Measurements from ENCODE around the gene RTL1.

Gene RTL1
- total RNA-seq, result 0 reads per million in 2 donors

DNA sequence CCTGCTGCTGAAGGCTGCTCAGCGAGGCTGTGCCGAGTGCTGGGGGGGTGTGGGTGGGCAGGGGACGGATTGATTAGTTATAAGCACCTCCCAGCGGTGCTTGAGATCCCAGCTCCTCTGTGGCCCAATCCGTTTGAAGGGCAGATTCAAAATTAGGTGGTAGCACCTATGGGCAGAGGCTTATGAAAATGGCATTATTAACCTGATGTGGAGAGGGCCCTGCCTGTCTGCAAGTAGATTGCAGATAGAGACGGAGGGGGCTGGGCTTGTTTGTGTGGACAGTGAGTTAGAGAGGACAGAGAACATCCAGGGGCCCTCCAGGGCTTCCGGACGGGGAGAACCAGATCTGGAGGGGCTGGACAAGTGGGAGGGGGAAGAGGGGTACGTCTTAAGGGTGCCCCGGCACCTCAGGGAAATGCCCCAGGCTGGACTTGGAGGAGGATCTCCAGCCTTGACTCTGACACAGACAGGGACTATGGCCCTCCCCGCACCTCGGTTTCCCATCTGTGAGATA is at the start of gene RTL1:
Gene RTL1, minus strand, starts transcription at position 51 of the 514 bp plus-strand sequence. CDS start 18,934 bp downstream, outside the sequence.
- no peak for DNase-seq

DNA sequence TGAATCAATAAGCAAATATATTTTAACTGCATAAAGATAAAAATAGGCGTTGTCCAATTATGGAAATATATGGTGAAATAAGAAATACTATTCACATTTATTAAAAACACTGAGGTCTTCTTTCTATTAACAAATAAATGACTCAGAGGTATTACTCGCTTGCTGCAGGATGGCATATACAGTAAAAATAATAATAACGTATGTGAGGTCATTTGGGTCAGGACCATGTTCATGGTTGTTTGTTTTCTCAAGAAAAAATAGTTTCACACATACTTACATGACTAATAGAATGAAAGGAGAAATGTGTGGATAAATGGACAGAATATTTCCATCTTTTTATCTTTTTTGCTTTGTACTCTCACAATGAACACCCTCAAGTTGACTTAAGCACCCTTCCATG is 46.5 kb upstream of the RTL1 start:
- DNase-seq, result no peak

DNA sequence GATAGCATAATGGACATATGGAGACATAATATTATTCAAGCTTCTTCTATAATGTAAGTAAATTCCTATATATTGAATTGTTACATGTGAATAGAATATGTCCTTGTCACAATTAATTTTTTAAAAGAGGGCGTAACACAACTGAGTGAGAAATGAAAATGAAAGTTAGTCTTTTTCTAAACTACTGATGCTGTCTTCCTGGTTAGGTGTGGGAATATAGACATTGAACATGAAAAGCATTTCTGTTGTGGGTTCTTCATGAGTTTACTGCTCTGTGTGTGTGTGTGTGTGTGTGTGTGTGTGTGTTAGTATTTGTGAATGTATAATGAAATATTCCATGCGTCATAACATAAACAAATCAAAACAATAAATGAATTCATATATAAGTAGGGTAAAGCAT is 40.5 kb upstream of the RTL1 start:
- no peak for DNase-seq

DNA sequence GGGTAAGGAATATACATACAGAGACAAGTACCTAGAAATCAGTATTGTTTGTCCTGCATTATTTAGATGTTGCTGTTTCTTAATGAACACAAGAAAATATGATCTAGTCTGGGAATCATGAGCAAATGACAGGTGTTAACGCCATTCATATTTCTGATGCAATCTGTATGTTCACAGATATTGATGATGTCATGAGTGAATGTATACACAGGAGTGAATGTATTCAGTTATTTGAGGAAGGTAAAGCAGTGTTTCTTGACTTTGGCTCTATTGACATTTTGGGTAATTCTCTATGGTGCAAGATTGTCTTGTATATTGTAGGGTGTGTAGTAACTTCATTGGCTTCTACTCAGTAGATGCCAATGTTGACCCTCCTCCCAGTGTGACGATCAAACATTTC is 26.7 kb upstream of the RTL1 start:
- no peak for DNase-seq

DNA sequence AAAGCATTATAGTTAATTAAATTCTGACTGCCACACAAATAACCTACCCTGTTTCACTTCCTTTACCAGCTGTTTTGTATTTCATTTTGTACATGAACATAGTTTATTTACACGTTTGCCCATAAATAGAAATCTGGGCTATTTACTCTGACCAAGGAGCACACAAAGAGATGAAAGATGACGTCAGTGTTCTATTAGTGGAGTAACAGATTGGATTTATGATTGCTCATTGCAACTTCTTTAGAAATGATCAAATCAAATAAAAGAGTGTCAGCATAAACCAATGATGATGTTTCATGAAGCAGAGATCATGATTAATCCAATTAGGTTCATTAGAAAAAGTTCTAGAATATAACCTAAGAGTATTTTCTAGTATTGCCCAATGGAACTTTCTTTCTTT is 12.0 kb upstream of the RTL1 start:
- no peak for DNase-seq

DNA sequence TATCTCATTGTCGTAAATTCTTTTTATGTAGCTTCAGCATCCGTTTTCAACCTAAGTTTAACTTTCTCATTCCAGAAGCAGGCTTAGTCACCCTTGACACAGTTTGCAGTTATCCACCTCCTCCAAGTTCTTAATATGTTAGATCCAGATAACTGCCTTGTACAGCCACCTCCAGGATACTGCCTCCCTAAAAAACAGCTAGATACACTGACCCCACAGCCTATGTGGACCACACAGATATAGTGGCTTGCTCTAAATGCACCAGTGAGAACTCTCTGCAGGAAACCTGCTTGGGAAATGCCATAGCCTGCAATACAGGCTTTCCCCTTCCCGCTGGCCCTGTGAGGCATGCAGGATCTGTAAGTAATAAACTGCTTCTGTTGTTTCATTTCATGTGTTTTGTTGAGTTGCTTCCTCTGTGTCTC is 11.1 kb upstream of the RTL1 start:
- DNase-seq, result no peak

DNA sequence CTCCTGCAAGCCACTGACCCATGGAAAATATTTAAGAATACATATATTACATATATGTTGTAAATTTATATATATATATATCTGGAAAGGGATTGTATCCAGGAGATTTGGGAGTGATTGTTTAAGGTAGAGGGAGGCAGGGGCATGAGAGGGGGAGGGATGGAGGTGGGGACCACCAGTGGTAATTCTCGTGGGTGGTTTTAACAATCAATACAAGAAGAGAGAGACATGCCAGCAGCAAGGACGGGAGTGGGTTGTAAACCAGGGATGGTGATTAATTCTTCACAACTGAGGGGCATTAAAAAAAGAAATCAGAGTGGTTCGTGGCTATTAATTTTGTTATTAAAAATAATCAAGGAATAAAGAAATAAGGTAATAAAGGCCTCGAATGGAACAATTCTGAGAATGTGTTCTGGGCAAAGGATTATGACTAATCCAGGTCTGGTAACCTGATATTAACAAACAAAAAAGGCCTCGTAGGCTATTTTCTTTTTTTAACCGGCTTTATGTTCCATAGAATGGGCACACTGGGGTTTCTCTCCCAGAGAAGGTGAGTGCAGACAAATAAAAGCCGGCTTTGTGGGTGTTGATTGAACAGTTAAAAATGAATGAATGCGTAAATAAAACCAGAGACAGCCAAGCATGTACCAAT is 8.3 kb upstream of the RTL1 start:
- no peak for DNase-seq

DNA sequence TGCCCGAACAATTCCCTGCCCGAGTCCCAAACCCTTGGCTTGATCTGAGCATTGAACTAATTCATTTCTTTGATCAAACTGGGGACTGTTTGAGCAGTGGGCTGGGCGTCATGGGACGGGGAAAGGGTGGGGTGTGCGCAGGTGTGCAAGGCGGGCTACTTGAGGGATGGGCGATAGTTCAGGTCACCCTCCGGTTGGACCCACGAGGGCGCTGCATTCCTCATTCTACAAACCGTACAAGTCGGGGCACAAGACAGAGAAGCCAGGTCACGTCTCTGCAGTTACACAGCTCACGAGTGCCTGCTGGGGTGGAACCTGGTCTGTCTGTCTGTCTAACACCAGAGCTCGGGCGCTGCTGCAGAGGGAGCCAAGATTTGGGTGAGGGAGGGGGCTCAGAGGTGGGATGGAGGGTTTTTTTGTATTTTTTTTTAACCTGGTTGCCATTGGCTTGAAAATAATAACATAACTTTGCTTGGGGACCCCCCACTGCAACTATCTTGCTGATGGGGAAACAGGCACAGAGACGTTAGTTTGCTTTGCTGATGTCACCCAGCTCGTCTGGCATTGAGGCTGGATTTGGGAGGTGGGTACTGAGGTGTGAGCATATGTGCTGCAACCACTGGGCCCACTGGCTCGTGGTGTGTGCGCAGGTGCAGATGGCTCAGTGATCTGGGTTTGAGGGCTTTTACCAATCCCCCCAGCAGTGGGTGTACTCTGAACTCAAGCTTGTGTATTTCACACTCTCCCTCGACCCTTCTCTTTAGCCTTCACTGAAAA is 7.6 kb upstream of the RTL1 start:
- DNase-seq, result no peak

DNA sequence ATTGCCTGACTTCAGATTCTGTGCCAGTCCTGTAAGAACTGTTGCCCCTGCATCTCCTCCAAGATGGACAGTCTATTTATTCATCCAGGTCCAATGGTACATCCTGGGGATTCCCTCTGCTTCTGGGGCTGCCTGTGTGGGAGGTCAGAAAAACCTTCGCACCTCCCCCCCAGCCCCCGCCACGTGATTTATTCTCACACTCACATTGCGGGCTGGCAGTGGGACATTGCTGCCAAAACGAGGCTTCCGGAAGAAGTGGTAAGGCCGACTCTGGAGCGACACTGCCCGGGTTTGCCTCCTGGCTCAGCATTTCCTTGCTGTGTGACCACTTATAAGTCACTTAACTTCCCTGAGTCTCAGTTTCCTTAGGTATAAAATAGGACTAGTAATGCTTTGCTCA is 5.9 kb upstream of the RTL1 start:
- DNase-seq, result no peak

DNA sequence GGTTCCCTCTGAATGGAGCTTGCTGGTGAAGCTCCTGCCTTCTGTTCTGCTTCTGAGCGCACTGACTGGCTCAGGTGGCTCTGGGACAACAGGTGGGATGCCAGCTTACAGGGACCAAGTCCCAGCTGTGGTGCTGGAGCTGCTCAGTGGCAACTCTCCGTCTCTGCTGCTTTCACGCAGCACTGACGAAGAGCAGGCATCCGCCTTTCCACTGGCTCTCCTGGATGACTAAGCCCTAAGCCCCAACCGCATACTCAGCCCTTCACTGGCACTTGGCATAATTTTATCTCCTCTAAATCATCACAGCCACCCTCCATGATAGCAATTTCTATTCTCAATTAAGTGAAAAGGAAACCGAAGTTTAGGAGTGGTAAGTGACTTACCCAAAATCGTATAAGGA is 3.7 kb upstream of the RTL1 start:
- DNase-seq, result no peak

DNA sequence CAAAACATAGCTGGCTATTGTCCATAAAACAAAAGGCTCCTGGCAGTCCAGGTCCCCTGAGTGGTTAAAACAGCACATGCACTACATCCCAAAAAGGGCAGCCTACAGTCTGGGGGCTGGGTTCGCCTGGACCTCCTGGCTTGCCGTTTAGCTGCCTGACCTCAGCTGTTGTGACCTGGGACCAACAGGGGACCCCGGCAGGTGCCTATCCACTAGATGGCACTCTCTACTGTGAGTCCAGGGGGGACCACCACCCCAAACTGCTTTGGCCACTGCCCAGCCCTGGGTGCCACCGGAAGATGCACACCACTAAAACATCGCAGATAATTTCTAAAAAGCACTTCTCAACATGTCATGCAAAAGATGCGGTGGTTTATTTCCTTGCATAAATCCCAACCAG is 2.9 kb upstream of the RTL1 start:
- no peak for DNase-seq

DNA sequence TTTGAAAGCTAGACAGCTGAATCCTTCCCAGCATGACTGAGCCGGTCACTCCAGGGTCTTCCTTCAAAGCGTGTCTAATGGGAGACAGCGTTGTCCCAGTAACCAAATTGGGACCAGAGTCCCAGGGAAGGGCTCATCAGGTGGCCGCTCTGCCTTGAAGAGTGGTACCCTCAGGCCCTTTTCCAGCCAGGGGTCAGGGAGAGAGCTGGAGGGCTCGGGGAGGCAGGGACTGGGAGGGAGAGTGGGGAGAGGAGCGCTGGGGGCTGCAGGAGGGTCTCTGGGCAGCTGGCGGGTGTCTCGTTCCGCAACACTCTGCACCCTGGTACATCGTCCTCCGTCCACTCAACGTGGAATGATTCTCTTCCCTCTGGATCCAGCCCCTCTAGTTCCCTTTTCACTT is 1.6 kb upstream of the RTL1 start:
- DNase-seq, result no peak

DNA sequence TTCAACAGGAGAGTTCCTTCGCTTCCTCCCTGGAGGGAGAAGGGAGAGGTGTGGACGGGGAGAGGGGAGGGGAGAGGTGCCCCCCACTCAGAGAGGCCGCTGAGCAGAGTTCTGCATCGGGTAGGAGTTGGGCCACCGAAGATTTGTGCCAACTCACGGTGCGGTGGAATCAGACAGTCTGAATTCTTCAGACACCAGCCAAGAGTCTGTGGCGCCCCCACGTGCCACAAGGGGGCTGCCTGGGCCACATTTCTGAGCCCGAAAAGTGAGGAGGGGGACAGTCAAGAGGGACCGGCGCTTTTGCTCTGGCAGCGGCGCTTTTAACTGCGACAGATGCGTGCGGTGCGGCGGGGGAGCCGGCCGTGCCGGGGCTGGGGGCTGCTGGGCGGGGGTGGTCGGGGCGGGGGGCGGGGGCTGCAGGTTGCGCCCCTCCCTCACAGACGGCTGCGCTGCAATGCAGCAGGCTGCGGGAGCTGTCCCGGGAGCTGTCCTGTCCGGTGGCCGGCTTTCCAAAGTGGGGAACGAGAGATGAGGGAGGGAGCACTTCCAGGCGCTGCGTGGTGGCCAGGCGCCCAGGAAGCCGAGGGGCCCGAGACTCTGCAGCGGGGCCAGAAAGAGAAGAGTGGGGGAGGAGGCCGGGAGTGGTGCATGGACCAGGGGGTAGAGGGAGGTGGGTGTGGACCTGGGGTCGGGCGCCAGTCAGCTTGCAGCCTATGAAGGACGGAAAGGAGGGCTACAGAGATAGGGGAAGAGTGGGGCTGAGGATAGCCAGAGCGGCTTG is 975 bp upstream of the RTL1 start:
- no peak for DNase-seq

DNA sequence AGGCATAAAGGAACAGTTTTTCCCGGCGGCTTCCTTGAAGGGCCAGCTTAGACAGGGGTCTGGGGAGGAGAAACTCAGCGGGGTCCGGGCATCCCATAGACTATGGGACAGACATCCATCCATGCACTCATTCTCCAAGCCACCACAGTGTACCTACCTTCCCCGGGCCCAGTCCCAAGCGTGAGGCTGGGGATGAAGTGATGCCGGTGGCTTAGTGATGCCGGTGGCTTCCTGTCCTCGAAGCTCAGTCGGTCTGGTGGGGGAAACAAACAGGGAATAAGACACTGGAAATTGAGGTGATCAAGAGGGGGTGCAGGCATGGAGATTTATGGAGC is 421 bp downstream of the RTL1 start:
- DNase-seq, result no peak

DNA sequence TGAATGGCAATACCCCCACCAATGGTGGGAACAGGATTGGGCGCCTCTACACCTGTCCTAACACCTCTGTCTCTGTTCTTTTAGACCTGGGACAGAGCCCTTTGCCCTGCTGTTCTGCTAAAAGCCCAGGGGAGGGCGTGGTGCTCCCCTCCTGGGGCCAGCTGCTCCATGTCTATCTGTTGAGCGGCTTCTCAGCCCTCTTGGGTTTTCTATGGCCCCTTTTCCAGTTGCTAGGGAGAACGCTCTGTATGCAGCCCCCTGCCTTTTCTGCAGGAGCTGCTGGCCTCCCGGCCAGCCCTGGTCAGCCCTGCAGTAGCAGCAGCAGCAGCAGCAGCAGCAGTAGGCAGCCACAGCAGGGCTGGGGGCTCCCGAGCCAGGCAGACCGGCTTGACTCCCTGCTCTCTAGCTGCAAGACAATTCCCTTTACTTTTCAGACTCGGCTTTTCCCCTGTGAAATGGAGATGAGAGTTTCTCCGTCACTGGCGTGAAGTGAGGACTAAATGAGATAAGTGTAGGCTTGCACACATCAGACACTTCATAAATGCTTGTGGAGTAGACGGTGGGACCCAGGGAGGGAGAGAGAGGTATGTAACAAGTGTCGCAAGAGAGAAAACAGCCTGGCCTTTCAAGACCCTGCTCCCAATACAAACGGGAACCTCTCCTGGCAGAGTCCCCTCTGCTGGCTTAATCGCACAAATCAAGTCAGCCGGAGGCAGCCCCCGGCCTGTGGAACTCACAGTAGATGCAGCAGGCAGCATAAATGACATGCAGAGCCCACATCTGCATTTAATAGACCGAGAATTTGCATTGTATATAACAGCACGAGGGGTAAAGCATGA is 1.0 kb downstream of the RTL1 start:
- DNase-seq, result no peak

DNA sequence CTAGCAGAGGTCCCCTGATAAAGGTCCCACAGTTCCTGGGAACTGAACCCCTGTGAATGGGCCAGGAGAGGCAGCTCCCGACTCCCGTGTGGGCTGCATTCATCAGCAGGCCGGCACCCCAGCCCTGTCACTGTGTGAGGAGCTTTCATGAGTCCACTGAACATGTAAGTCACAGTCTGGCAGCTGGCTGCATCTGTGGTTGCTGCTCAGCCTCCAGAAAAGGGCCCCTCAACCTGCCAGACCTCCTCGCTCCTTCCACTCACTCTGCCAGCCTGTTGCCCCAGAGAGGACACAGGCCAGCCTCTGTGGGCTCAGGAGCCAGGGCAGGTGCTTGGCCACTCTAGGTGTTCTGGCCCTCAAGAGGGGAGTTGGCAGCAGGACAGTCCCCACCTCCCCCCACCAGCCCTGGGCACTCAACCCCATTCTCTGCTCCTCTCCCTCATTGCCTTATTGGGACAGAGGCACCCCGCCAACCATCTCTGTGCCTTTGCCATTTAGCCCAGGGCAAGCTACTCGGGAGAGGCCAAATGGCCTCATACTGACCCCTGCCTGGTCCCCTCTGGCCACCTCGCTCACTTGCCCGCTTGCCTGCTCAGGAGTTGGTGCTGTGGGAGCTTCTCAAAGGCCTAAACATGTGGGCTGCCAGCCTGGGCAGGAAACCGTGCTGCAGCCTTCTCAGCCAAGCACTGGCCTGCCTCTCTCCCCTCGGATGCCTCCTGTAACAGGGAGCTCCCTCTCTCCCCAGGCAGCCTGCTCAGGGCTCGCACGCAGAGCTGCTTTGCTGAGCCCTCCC is 1.9 kb downstream of the RTL1 start:
- DNase-seq, result no peak

DNA sequence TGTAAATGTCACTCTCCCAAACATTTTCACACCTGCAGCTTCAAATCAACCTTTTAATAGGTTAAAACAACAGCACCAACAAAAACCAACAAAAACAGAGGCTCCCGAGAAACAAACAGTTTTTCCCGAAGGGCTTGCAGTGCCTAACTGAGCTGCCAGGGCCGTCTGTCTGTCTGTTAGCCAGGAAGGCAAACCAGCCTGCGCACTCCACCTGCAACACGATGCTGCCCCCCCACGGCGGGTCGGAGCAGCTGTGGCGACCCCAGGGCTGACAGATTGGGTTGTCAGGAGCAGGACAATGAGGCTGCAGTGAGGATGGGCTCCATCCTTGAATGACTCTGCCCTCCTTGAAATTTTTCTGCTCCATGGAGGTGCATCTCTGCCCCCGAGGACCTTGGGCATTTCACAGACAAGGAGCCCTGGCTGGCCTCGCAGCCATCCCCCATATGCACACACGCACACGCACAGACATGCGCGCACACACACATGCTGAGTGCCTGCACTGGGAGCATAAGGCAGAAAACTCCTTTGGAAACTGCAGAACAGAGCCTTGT is 2.6 kb downstream of the RTL1 start:
- no peak for DNase-seq

DNA sequence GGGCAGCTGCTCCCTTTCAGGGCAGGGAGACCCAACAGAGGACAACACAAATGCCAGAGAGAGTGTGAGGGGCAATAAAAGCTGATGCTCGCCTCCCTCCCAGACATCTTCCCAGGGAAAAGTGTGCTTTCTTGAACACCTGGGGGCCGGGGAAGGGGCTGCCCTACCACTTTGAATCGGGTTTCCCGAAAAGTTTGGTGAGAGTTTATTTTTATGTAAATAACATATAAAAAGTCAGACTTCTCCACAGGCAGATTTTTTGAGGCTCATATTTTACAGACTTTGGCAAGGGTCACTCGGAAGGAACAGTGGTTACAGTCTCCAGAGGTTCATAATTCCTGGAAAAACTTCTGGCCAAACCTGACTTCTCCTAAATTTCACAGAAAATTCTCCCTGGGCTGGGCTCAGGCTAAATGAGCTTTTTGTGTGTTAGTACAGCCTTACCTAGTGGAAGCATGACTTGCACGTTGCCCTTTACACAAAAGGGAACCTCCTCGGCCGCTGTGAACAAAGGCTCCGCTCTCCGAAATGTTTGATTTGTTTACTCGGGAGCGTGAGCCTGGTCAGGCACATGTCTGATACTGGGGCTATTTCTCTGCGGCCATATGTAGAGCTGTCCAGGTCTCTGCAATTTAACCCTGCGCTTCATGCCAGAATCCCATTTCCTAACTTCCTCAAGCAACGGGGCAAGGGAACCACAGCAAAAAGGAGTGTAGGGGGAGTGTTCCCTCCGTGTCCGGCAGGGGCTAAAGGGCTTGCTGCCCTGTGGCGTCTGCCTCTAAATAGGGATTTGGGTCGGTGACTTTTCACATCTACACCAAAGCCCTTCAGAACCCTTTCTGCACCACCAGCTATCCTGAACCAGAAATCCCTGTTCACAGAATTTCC is 3.4 kb downstream of the RTL1 start:
- DNase-seq, result no peak

DNA sequence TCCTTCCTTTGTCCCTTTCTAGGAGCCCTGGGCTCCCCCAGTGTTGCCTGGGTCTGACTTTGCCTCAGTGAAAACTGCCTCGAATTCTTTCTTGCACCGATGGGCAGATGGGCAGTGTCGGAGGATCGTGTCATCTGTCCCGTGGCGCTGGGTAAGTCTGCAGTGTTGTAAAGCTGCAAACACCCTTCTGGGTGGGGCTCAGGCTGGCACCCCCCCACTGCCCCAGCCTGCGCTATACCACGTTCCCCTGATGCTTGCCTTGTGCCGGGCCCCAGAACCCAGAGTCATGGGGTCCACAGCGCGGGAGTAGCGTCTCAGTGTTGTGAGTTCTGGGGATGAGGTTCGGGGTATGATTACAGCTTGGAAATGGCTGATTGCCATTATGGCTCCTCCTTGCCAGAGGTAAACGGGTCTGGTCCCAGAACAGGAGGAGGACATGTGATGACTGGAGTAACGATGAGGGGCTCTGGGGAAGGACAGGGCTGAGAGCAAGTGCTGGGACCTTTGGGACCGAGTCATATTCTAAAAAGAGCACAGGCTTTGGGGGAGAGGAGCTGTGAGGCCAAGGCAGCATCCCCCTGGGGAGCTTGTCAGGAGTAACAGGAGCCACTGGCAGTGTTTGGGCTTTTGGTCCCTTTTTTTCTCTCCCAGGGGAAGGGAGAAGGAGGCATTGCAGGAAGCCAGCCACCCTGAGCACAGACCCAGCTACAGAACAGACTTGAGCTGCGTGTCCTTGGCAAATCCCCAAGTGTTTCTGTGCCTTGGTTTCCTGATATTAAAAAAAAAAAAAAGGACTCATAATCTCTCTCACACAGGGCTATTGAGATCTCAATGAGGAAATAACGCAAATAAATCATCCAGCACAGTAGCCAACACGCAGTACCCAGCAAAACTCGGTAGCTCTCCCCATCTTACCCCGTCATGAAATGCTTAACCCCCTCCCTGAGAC is 4.3 kb downstream of the RTL1 start:
- DNase-seq, result no peak

Data from T-helper 9 cell (primary cell).